PFSK-1 (cell line): Measurements from ENCODE around the gene PTPRA.

Source experiments
- FOXP2 ChIP-seq: optimal IDR thresholded peaks from 2 replicates; pipeline ENCODE3; 2011; ENCODE audit warnings: borderline replicate concordance, control low read depth, inconsistent platforms; ENCODE audit not compliant: insufficient read depth; ENCODE audit errors: extremely low read length, extremely low read depth
- POLR2AphosphoS5 ChIP-seq: IDR thresholded peaks from 2 replicates; pipeline ENCODE4 v1.6.1; 2012; ENCODE audit warnings: low read depth, mild to moderate bottlenecking, control low read depth, low read length, moderate library complexity
- SIN3A ChIP-seq: IDR thresholded peaks from 2 replicates; pipeline ENCODE4 v1.6.1; 2012; ENCODE audit warnings: mild to moderate bottlenecking, low read length, moderate library complexity, borderline replicate concordance; ENCODE audit not compliant: insufficient read depth
- TAF1 ChIP-seq: IDR thresholded peaks from 2 replicates; pipeline ENCODE4 v1.6.1; 2012; ENCODE audit warnings: low read length, control low read depth, borderline replicate concordance; ENCODE audit not compliant: insufficient read depth
- TF ChIP-seq, protein P1 (sequence below), 2 experiments: IDR thresholded peaks; 2 replicates each; pipeline versions ENCODE4 v1.6.1 to v1.8.0; 2011 to 2012; ENCODE audit warnings: low read depth in 2 of 2, low read length in 2 of 2, control low read depth in 1 of 2, inconsistent platforms in 1 of 2, mild to moderate bottlenecking in 1 of 2, moderate library complexity in 1 of 2; ENCODE audit not compliant: insufficient read depth in 1 of 2

The PTPRA gene

DNA sequence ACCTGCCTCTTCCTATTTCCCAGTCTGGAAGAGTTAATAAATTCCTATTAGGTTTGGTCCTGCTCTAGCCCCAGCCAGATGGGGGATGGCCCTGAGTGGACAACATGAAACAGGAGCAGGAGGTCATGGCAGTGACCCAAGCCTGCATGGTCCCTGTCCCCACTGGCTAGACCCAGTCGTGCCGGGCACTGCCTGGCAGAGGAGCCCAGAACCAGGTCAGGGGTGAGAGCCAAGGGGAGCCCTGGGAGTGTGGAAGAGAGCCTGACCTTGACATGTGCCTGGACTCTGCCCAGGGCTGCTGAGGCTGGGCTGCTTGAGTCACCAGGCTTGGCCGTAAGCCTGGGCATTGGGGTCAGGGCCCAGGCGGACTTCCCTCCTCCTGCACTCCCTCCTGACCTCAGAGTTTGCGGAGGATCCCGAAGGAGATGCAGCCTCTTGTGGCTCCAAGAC is 207.7 kb downstream of the PTPRA start:
- TF ChIP-seq POLR2AphosphoS5 = no peak
- TF ChIP-seq, protein P1, sequence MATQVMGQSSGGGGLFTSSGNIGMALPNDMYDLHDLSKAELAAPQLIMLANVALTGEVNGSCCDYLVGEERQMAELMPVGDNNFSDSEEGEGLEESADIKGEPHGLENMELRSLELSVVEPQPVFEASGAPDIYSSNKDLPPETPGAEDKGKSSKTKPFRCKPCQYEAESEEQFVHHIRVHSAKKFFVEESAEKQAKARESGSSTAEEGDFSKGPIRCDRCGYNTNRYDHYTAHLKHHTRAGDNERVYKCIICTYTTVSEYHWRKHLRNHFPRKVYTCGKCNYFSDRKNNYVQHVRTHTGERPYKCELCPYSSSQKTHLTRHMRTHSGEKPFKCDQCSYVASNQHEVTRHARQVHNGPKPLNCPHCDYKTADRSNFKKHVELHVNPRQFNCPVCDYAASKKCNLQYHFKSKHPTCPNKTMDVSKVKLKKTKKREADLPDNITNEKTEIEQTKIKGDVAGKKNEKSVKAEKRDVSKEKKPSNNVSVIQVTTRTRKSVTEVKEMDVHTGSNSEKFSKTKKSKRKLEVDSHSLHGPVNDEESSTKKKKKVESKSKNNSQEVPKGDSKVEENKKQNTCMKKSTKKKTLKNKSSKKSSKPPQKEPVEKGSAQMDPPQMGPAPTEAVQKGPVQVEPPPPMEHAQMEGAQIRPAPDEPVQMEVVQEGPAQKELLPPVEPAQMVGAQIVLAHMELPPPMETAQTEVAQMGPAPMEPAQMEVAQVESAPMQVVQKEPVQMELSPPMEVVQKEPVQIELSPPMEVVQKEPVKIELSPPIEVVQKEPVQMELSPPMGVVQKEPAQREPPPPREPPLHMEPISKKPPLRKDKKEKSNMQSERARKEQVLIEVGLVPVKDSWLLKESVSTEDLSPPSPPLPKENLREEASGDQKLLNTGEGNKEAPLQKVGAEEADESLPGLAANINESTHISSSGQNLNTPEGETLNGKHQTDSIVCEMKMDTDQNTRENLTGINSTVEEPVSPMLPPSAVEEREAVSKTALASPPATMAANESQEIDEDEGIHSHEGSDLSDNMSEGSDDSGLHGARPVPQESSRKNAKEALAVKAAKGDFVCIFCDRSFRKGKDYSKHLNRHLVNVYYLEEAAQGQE (IDR thresholded peaks at IDR 0.05; ENCODE audit: insufficient read depth in 1 of 2, low read depth in 2 of 2, low read length in 2 of 2) = no peak
- no peak for TF ChIP-seq FOXP2
- TF ChIP-seq SIN3A = no peak
- no peak for TF ChIP-seq TAF1

DNA sequence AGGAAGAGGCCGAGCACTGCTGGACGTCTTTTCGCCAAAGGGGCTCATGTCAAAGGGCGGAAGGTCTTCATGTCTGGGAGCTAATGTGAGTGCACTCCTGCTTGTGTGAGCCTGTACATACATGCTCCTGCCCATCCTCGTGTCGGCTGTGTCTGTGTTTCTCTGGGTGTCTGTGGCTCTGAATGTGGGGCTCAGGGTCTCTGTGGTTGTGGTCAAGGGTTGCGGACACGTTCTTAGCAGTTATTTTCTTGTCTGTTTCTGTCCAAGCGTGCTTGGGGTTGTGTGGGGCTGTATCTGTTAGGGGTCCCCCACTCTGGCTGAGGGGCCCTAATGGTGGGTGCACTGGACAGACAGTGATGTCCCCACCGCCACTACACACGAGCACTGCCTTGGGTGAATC is 208.4 kb downstream of the PTPRA start:
- TF ChIP-seq POLR2AphosphoS5 (no peak), SIN3A (no peak)

DNA sequence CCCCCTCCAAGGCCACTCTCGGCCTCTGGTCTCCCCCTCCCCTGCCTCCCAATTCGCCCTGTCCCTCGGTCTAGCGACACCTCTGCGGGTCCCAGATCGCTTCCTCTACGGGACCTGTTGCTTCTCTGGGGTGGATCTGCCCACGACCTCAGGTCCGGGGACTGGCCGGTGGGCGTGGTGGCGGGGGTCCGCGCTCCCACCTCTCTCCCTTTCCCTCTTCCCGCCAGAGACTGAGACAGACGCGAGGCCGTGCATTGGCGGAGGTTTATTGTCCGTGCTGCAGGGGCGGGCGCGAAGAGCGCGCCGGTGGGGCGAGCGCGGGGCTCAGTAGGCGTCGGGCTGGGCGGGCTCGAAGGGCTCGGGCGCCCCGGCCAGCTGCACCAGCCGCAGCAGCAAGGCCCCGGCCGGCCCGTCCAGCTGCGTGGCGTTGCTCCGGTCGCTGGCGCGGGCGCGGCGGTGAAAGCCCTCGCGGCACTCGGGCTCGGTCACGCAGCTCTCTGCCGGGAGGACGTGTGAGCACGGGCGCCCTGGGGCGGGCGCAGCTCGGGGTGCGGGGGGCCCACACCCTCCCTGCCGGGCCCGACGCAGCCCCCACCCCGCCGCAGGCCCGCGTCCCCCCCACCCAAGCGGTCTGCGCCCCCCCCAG is 209.1 kb downstream of the PTPRA start:
- TF ChIP-seq, protein P1 (IDR thresholded peaks at IDR 0.05; ENCODE audit: insufficient read depth in 1 of 2, low read depth in 2 of 2, low read length in 2 of 2) = no peak
- no peak for TF ChIP-seq SIN3A
- no peak for TF ChIP-seq TAF1
- no peak for TF ChIP-seq FOXP2
- TF ChIP-seq POLR2AphosphoS5 = no peak

DNA sequence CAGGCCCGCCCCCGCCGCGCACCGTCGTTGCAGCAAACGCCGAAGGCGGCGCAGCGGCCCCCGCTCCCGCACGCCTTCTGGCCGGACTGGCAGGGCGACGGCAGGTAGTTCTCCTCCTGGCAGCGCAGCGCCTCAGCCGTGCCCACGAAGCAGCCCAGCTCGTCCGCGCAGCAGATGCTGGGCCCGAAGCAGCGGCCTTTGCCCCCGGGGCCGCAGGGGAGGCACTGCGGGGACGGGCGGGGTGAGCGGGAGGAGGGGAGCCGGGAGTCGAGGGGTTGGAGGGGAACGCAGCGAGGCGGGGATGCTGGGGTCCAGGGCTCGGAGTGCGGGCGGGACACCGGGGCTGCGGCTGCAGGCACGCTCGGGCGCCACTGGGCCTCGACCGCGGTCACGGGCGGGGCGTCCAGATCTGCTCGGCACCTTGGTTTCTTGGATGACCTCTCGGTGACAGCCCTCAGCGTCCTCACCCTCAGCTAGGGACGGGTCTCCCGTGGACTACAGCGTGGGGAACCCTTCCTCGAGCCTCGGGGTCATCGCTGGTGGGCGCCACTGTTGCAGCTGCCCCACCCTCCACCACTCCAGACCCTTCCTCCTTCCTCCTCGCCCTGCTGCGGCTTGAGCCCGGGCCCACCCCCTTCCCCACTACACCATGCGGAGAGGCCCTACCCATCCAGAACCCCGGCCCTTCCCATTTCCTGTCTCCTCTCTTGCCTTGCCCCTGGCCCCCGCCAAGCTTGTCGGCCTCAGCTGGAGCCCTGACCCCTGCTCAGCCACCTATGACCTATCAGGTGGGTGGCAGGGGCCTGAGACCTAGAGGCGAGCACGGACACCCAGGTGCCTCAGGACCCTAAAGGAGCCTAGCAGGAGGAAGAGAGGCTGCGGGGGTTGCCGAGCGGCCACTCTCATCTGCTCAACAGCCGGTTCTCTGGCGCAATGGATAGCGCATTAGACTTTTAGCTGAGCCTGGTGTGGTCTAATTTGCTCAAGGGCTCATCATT is 210.0 kb downstream of the PTPRA start:
- no peak for TF ChIP-seq POLR2AphosphoS5
- TF ChIP-seq SIN3A = no peak
- no peak for TF ChIP-seq TAF1
- no peak for TF ChIP-seq FOXP2
- TF ChIP-seq, protein P1 (IDR thresholded peaks at IDR 0.05; ENCODE audit: insufficient read depth in 1 of 2, low read depth in 2 of 2, low read length in 2 of 2) = no peak

DNA sequence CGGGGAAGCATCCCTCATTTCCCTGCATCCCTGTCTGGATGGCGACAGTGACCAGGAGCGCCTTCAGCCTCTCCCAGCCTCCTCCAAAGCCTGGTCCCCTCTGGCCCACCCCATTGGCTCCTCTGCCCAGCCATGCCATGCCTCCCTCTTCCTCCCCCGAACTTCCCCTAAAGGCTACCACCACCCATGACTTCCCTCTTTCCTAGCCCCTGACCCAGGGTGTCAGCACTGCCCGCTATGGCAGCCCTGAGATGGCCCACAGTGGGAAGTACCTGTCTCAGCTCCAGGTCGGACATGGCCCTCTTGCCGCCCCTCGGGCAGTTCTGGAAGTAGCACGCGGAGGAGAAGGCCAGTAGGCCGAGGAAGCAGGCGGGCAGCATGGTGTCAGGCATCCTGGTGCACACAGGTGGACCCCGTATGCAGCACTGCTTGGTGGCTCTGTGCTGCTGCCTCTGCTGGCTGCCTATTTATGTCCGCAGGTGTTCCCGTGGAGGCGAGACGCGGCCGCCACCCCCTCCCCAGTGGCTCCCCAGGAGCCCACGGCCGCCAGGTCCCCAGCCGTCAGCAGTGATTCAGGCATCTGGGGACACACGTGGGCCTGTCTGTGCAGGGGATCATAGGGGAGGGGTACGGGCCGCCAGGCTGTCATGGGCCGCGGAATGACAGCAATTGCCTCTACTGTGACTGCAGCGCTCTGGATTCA is 211.2 kb downstream of the PTPRA start, which contains the start of gene AVP:
AVP (minus strand) TSS at position 442 of the 703 bp plus-strand sequence; CDS start at position 392, 50 bp downstream.
- TF ChIP-seq FOXP2 (no peak), TAF1 (no peak), SIN3A (no peak)
- TF ChIP-seq, protein P1 (IDR thresholded peaks at IDR 0.05; ENCODE audit: insufficient read depth in 1 of 2, low read depth in 2 of 2, low read length in 2 of 2) = no peak
